ENCODE data around the gene SOAT1. TPM values are rescaled to one million over a fixed set of nuclear protein-coding genes. Genes with fewer than 3 reads are reported as not detected.
"Not testable (repeated sequence)": the region's sequence is repeated elsewhere in the genome, so short reads cannot be mapped to it uniquely, and the experiment has no call there.

Gene SOAT1
- total and polyA plus RNA-seq, 2 of the 8 experiments (the other 6 are each of a cell fraction or from before 2014, with no cell fraction given): 2.7 to 4.7 TPM

- no peak for TF ChIP-seq GTF2F1 (IDR thresholded peaks at IDR 0.05; ENCODE audit: borderline replicate concordance, low read depth, low read length)
- TF ChIP-seq CTBP2 (IDR thresholded peaks at IDR 0.05; ENCODE audit: borderline replicate concordance, insufficient read depth, insufficient read length, low read length): no peak
- TF ChIP-seq RFX5 (IDR thresholded peaks at IDR 0.05; ENCODE audit: borderline replicate concordance, low read depth, low read length): no peak
Observed at GRCh38 chr1:179269071-179269470, 24.5 kb upstream of the SOAT1 start (continued).

- H3K23ac ChIP-seq (ENCODE audit: insufficient read length); H3K79me2 ChIP-seq (ENCODE audit: control insufficient read depth in 1 of 2, insufficient read depth in 2 of 2, low read length in 2 of 2); H2BK5ac ChIP-seq (ENCODE audit: low read depth, low read length); H2BK20ac ChIP-seq (ENCODE audit: low read length); H3K4me3 ChIP-seq (ENCODE audit: extremely low read depth in 1 of 4, insufficient read depth in 2 of 4, low read depth in 3 of 4, low read length in 4 of 4); H4K8ac ChIP-seq (ENCODE audit: extremely low read depth, insufficient read depth, low read length); H2AK5ac ChIP-seq (ENCODE audit: low read depth, low read length); H3K56ac ChIP-seq (replicated peaks; ENCODE audit: insufficient read length, low read depth, low read length); H3K18ac ChIP-seq (ENCODE audit: extremely low read depth, low read length); H2BK12ac ChIP-seq (ENCODE audit: low read depth, low read length); H3K27me3 ChIP-seq (replicated peaks in 1 of 4; ENCODE audit: control insufficient read depth in 3 of 4, extremely low read depth in 1 of 4, insufficient read depth in 3 of 4, low read length in 3 of 4); H3K79me1 ChIP-seq (ENCODE audit: low read depth, low read length); H3K4me2 ChIP-seq (ENCODE audit: insufficient read depth in 1 of 2, low read depth in 2 of 2, low read length in 2 of 2); H2BK15ac ChIP-seq (ENCODE audit: low read length); H3K14ac ChIP-seq (ENCODE audit: insufficient read length); H3K4me1 ChIP-seq (replicated peaks in 1 of 4; ENCODE audit: control insufficient read depth in 3 of 4, insufficient read depth in 4 of 4, low read length in 3 of 4); H3K9me3 ChIP-seq (ENCODE audit: insufficient read depth in 2 of 2, low read depth in 1 of 2, low read length in 1 of 2); DNase-seq (ENCODE audit: low read depth in 1 of 2, low spot score in 2 of 2); H3K23me2 ChIP-seq (ENCODE audit: low read depth, low read length); H4K5ac ChIP-seq (ENCODE audit: insufficient read length, low read depth, low read length); H4K91ac ChIP-seq (replicated peaks; ENCODE audit: insufficient read length, low read length); H3K4ac ChIP-seq (replicated peaks; ENCODE audit: insufficient read length, low read depth, low read length); H4K20me1 ChIP-seq (replicated peaks in 1 of 2; ENCODE audit: control insufficient read depth in 1 of 2, insufficient read depth in 2 of 2, low read length in 2 of 2); FAIRE-seq; H3K36me3 ChIP-seq (ENCODE audit: control insufficient read depth in 2 of 4, insufficient read depth in 4 of 4, low read length in 3 of 4); H3K27ac ChIP-seq (ENCODE audit: low read depth, low read length); H2BK120ac ChIP-seq (replicated peaks; ENCODE audit: low read depth, low read length); H2AFZ ChIP-seq (ENCODE audit: low read length); H3K9ac ChIP-seq (replicated peaks in 1 of 4; ENCODE audit: extremely low read depth in 1 of 4, low read depth in 3 of 4, low read length in 3 of 4): not testable (repeated sequence)
- POLR2A ChIA-PET (ENCODE audit: partially characterized antibody): interaction anchor here (1.1 kb wide), 1 partner anchor 12 kb away, joined by 3 read pairs; no protein-coding TSS in a partner anchor
- CTCF ChIA-PET (ENCODE audit: partially characterized antibody): interaction anchor here (0.6 to 0.7 kb wide), 3 partner anchors 19 to 167 kb away, joined by 3 read pairs; no protein-coding TSS in a partner anchor
- WGBS, 2 experiments (ENCODE audit: extremely low coverage in 1 of 2, insufficient coverage in 1 of 2, insufficient read length in 1 of 2, insufficient replicate concordance in 2 of 2, low coverage in 1 of 2, low lambda C conversion rate in 2 of 2, missing lambda C conversion rate in 1 of 2): 99% methylated on average over 4 of the region's 5 CpGs; no CpG with 5 or more reads in 1 of the 2 experiments
Observed at GRCh38 chr1:179274424-179274823, 19.2 kb upstream of the SOAT1 start.
